DOHH2 (cell line): Measurements from ENCODE around the gene CCDC40.

Experiments
- CTCF ChIP-seq: fragments of 200-600 bp; sonication (generic); IDR thresholded peaks from one replicate; pipeline ENCODE4 v1.5.1; 2014; ENCODE audit warnings: antibody characterized with exemption, mild to moderate bottlenecking, low read depth, low read length; ENCODE audit not compliant: poor library complexity, severe bottlenecking
- EZH2phosphoT487 ChIP-seq: fragments of 200-600 bp; sonication (generic); IDR thresholded peaks from 2 replicates; pipeline ENCODE4 v1.6.1; 2017; ENCODE audit warnings: borderline replicate concordance, mild to moderate bottlenecking, antibody characterized with exemption, low read length, moderate library complexity, mixed read lengths

- TF ChIP-seq CTCF (no peak), EZH2phosphoT487 (no peak)
These were observed 76.1 kb downstream of the CCDC40 start for GRCh38 chr17:80112471-80113032.
